Activated CD8-positive, alpha-beta T cell treated with anti-CD3 and anti-CD28 coated beads for 36 hours (primary cell): Measurements from ENCODE around the gene C5orf15. TPM values are rescaled to one million over a fixed set of nuclear protein-coding genes. Genes with fewer than 3 reads are reported as not detected.

Experiments used
- ATAC-seq: fragments of 200-7000 bp; cut with Tn5 transposase; one replicate; pipeline ENCODE4 v1.10.0; 2021; ENCODE audit warnings: mild to moderate bottlenecking, moderate library complexity
- CTCF ChIA-PET: fragments of 350-600 bp; sonication (Branson Sonifier 250); formaldehyde crosslinking; loops from one replicate; lab custom pipeline; 2021; ENCODE audit warnings: antibody characterized with exemption; lab: Charles Lee
- POLR2A ChIA-PET: fragments of 350-600 bp; sonication (Branson Sonifier 250); formaldehyde crosslinking; loops from one replicate; lab custom pipeline; 2021; ENCODE audit warnings: antibody characterized with exemption; lab: Charles Lee
- DNase-seq: peaks from one replicate; pipeline ENCODE4 v3.0.0-alpha.2; 2020
- H3K27ac Mint-ChIP-seq: one replicate; pipeline ENCODE4 v1.8.0; 2021; ENCODE audit warnings: mild to moderate bottlenecking, mixed read lengths
- H3K27me3 Mint-ChIP-seq: one replicate; pipeline ENCODE4 v1.8.0; 2021; ENCODE audit warnings: mixed read lengths
- H3K36me3 Mint-ChIP-seq: one replicate; pipeline ENCODE4 v1.8.0; 2021; ENCODE audit warnings: low read depth, mixed read lengths
- H3K4me1 Mint-ChIP-seq: one replicate; pipeline ENCODE4 v1.8.0; 2021; ENCODE audit warnings: low read depth, mixed read lengths
- H3K4me3 Mint-ChIP-seq: one replicate; pipeline ENCODE4 v1.8.0; 2021; ENCODE audit warnings: mild to moderate bottlenecking, moderate library complexity, mixed read lengths
- H3K9me3 Mint-ChIP-seq: one replicate; pipeline ENCODE4 v1.8.0; 2021; ENCODE audit warnings: mixed read lengths
- CTCF ChIP-seq: fragments of 200-600 bp; IDR thresholded peaks from one replicate; pipeline ENCODE4 v1.8.0; 2022; ENCODE audit warnings: antibody characterized with exemption, mild to moderate bottlenecking
- intact Hi-C: fragments of 100-400 bp; cut with micrococcal nuclease; formaldehyde crosslinking; loops from one replicate; pipeline ENCODE4 v1.10.0; 2022
- total RNA-seq, 2 experiments: library from RNA; stranded (reverse); gene quantifications; one replicate each; pipeline ENCODE4 v1.2.3, GENCODE V29; 2021

The C5orf15 gene
- total RNA-seq, 2 experiments from 2014 or later = 27.4 to 30.8 TPM

GRCh38 chr5:133912951-133913350, 55.5 kb downstream of the C5orf15 start:
- no peak for TF ChIP-seq CTCF
- no peaks in the 10 kb centered on the region for H3K9me3 Mint-ChIP-seq
- intact Hi-C loops = no loop called here
- no peak for ATAC-seq
- no peak for DNase-seq
- no peak overlapping the region for H3K4me3 Mint-ChIP-seq
- H3K27me3 Mint-ChIP-seq = no peaks in the 10 kb centered on the region
- CTCF ChIA-PET = interaction anchor here (2.0 kb wide), 1 partner anchor 31 kb away, joined by 8 read pairs; no protein-coding TSS in a partner anchor
- no peaks in the 10 kb centered on the region for H3K36me3 Mint-ChIP-seq
- POLR2A ChIA-PET = no interaction called here
- H3K4me1 Mint-ChIP-seq = no peaks in the 10 kb centered on the region
- no peak overlapping the region for H3K27ac Mint-ChIP-seq

GRCh38 chr5:133910571-133910970, 57.9 kb downstream of the C5orf15 start:
- DNase-seq = no peak
- no peak for ATAC-seq
- Mint-ChIP-seq H3K27ac (no peak overlapping the region), H3K36me3 (no peaks in the 10 kb centered on the region), H3K9me3 (no peaks in the 10 kb centered on the region), H3K4me3 (no peak overlapping the region), H3K27me3 (no peaks in the 10 kb centered on the region), H3K4me1 (no peaks in the 10 kb centered on the region)
- ChIA-PET CTCF (no interaction called here), POLR2A (no interaction called here)
- intact Hi-C loops = no loop called here
- TF ChIP-seq CTCF = no peak

DNA sequence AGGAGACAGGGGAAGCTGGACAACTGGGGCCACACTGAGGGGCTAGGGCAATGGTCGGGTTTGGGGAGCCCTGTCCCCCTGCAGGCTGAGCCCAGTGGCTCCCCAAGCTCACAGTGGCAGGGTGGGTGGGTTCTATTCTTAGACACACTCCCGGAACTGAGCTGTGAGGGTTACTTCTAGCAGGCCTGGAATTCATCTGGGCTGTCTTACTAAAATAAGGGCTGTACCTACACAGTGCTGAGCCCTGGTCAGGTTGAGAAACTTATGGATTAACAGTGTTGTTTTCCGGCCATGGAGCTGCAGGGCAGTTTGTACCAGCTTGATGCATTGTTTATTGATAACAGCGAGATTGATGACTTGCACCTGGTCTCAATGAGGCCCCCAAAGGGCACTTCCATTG, 58.8 kb downstream of the C5orf15 start:
- no peak overlapping the region for H3K27ac Mint-ChIP-seq
- no peaks in the 10 kb centered on the region for H3K36me3 Mint-ChIP-seq
- H3K4me1 Mint-ChIP-seq = no peaks in the 10 kb centered on the region
- ATAC-seq (no peak), DNase-seq (no peak)
- ChIA-PET POLR2A (interaction anchor here (0.7 kb wide), 1 partner anchor 17 kb away, joined by 3 read pairs; no protein-coding TSS in a partner anchor), CTCF (interaction anchor here (1.5 kb wide), 1 partner anchor 36 kb away, joined by 6 read pairs; no protein-coding TSS in a partner anchor)
- intact Hi-C loops = no loop called here
- no peak for TF ChIP-seq CTCF
- no peaks in the 10 kb centered on the region for H3K27me3 Mint-ChIP-seq
- no peak overlapping the region for H3K4me3 Mint-ChIP-seq
- no peaks in the 10 kb centered on the region for H3K9me3 Mint-ChIP-seq

DNA sequence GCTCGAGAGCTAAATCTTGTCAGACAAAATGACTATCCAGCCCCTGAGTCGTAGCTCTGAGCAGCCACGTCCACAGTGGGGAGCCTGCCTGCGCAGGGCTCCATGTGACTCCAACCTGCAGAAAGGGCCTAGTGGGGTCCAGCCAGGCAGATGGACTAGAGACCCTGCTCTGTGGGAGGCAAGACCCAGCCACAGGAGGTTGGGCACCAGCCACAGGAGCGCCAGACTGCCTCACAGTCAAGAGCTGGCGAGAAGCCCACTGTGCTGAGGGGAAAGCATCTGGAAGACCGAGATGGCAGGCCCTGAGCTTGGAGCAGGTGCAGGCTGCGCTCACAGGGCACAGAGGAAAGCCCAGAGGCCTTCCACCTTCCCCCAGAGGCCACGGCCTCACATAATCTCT, 61.4 kb downstream of the C5orf15 start:
- H3K4me1 Mint-ChIP-seq = no peaks in the 10 kb centered on the region
- H3K36me3 Mint-ChIP-seq = no peaks in the 10 kb centered on the region
- no peak for TF ChIP-seq CTCF
- DNase-seq (no peak), ATAC-seq (no peak)
- H3K27me3 Mint-ChIP-seq = no peaks in the 10 kb centered on the region
- intact Hi-C loops = no loop called here
- H3K27ac Mint-ChIP-seq = no peak overlapping the region
- H3K4me3 Mint-ChIP-seq = no peak overlapping the region
- CTCF ChIA-PET = interaction anchor here (2.7 kb wide), 1 partner anchor 483 kb away, joined by 6 read pairs; no protein-coding TSS in a partner anchor
- H3K9me3 Mint-ChIP-seq = no peaks in the 10 kb centered on the region
- POLR2A ChIA-PET = no interaction called here

DNA sequence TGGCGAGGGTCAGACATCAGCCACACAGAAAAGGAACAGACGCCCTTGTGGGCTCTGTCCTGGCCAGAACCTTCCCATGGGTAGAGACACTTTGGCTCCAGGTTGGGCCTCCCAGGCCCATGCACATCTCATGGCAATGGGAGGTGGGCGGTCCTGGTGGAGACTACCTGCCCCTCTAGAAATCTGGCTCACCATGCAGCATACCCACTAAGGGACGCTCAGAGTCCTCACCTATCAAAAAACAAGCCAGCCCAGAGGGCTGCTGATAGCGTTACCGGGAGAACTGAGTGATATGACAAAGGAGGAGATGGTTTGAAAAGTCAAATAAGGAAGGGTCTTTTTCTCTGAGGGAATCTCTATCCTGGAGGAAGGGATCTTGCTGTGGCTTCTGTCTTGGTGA, 62.1 kb downstream of the C5orf15 start:
- no peak for TF ChIP-seq CTCF
- Mint-ChIP-seq H3K36me3 (no peaks in the 10 kb centered on the region), H3K27ac (no peak overlapping the region), H3K9me3 (no peaks in the 10 kb centered on the region), H3K4me1 (no peaks in the 10 kb centered on the region), H3K27me3 (no peaks in the 10 kb centered on the region), H3K4me3 (no peak overlapping the region)
- intact Hi-C loops = no loop called here
- CTCF ChIA-PET = interaction anchor here (1.1 to 2.7 kb wide), 2 partner anchors 13 to 483 kb away, joined by 3 to 6 read pairs; no protein-coding TSS in a partner anchor
- ATAC-seq (no peak), DNase-seq (no peak)
- POLR2A ChIA-PET = no interaction called here

Other genes with a start within 250 kb of the C5orf15 start
- gene VDAC1, start 36.4 kb upstream of the C5orf15 start, total RNA-seq = 100 to 1,000 TPM; 481 to 484 TPM
- 10 to 100 TPM; 47.4 to 50.3 TPM for gene TCF7, start 146.1 kb upstream of the C5orf15 start, total RNA-seq
- gene SKP1, start 208.3 kb upstream of the C5orf15 start, total RNA-seq = 100 to 1,000 TPM; 235 to 242 TPM